ENCODE measurements around the gene KIRREL1. TPM values are rescaled to one million over a fixed set of nuclear protein-coding genes. Genes with fewer than 3 reads are reported as not detected.

Gene KIRREL1
- total and polyA plus RNA-seq, 4 experiments from 2014 or later, result not detected

- no peaks in the 10 kb centered on the region for H3K4me1 ChIP-seq (ENCODE audit: insufficient read depth, low read length)
- Mint-ChIP-seq H3K9me3 (no peaks in the 10 kb centered on the region), H3K36me3 (no peaks in the 10 kb centered on the region), H3K4me1 (no peaks in the 10 kb centered on the region), H3K27ac (no peak overlapping the region), H3K4me3 (no peak overlapping the region), H3K27me3 (peaks cover 0 to 5% of the 10 kb centered on the region in 2 donors)
- intact Hi-C loops (cut with micrococcal nuclease), result no loop called here
- ChIA-PET POLR2A (ENCODE audit: partially characterized antibody) (no interaction called here), CTCF (ENCODE audit: partially characterized antibody) (interaction anchor here (5.1 to 12.2 kb wide), 2 partner anchors 22 kb away, joined by 55 to 89 read pairs; no protein-coding TSS in a partner anchor)
- no peaks in the 10 kb centered on the region for H3K36me3 ChIP-seq (ENCODE audit: insufficient read depth, low read length)
- DNase-seq, result no peak
- H3K27me3 ChIP-seq (ENCODE audit: insufficient read depth, low read length), result no peaks in the 10 kb centered on the region
- H3K4me3 ChIP-seq (ENCODE audit: low read length in 2 of 2), result no peak overlapping the region
- no peak overlapping the region for H3K27ac ChIP-seq (ENCODE audit: low read depth, low read length)
- no peaks in the 10 kb centered on the region for H3K9me3 ChIP-seq (ENCODE audit: control insufficient read depth in 1 of 2, low read length in 2 of 2)
Measured at GRCh38 chr1:158100498-158100897, 107.1 kb downstream of the KIRREL1 start.

GRCh38 chr1:158101455-158101854, 108.0 kb downstream of the KIRREL1 start:
- no peaks in the 10 kb centered on the region for H3K9me3 ChIP-seq (ENCODE audit: control insufficient read depth in 1 of 2, low read length in 2 of 2)
- H3K27me3 Mint-ChIP-seq, result peaks cover 5% of the 10 kb centered on the region in 2 donors

GRCh38 chr1:158101927-158102326, 108.5 kb downstream of the KIRREL1 start:
- ChIA-PET CTCF (ENCODE audit: partially characterized antibody) (interaction anchor here (12.2 kb wide), 1 partner anchor 20 kb away, joined by 89 read pairs; no protein-coding TSS in a partner anchor), POLR2A (ENCODE audit: partially characterized antibody) (no interaction called here)
- Histone ChIP-seq H3K36me3 (ENCODE audit: insufficient read depth, low read length) (no peaks in the 10 kb centered on the region), H3K9me3 (ENCODE audit: control insufficient read depth in 1 of 2, low read length in 2 of 2) (no peaks in the 10 kb centered on the region), H3K4me3 (ENCODE audit: low read length in 2 of 2) (no peak overlapping the region), H3K4me1 (ENCODE audit: insufficient read depth, low read length) (no peaks in the 10 kb centered on the region), H3K27me3 (ENCODE audit: insufficient read depth, low read length) (no peaks in the 10 kb centered on the region), H3K27ac (ENCODE audit: low read depth, low read length) (no peak overlapping the region)
- DNase-seq, result no peak
- Mint-ChIP-seq H3K36me3 (no peaks in the 10 kb centered on the region), H3K27me3 (peaks cover 5% of the 10 kb centered on the region in 2 donors), H3K9me3 (no peaks in the 10 kb centered on the region), H3K4me3 (no peak overlapping the region), H3K4me1 (no peaks in the 10 kb centered on the region), H3K27ac (no peak overlapping the region)
- intact Hi-C loops (cut with micrococcal nuclease), result no loop called here

More at GRCh38 chr1:158101455-158101854, 108.0 kb downstream of the KIRREL1 start:
- no peak overlapping the region for H3K27ac Mint-ChIP-seq
- Histone ChIP-seq H3K36me3 (ENCODE audit: insufficient read depth, low read length) (no peaks in the 10 kb centered on the region), H3K27ac (ENCODE audit: low read depth, low read length) (no peak overlapping the region), H3K4me3 (ENCODE audit: low read length in 2 of 2) (no peak overlapping the region), H3K4me1 (ENCODE audit: insufficient read depth, low read length) (no peaks in the 10 kb centered on the region), H3K27me3 (ENCODE audit: insufficient read depth, low read length) (no peaks in the 10 kb centered on the region)
- CTCF ChIA-PET (ENCODE audit: partially characterized antibody), result interaction anchor here (12.2 kb wide), 1 partner anchor 21 kb away, joined by 89 read pairs; no protein-coding TSS in a partner anchor
- no peaks in the 10 kb centered on the region for H3K4me1 Mint-ChIP-seq
- DNase-seq, result no peak
- H3K36me3 Mint-ChIP-seq, result no peaks in the 10 kb centered on the region
- POLR2A ChIA-PET (ENCODE audit: partially characterized antibody), result no interaction called here
- intact Hi-C loops (cut with micrococcal nuclease), result no loop called here
- no peak overlapping the region for H3K4me3 Mint-ChIP-seq
- no peaks in the 10 kb centered on the region for H3K9me3 Mint-ChIP-seq

GRCh38 chr1:158102881-158103674, 109.6 kb downstream of the KIRREL1 start:
- peaks cover 5% of the 10 kb centered on the region in 2 donors for H3K27me3 Mint-ChIP-seq
- Histone ChIP-seq H3K4me3 (ENCODE audit: low read length in 2 of 2) (no peak overlapping the region), H3K9me3 (ENCODE audit: control insufficient read depth in 1 of 2, low read length in 2 of 2) (no peaks in the 10 kb centered on the region), H3K27me3 (ENCODE audit: insufficient read depth, low read length) (no peaks in the 10 kb centered on the region), H3K36me3 (ENCODE audit: insufficient read depth, low read length) (no peaks in the 10 kb centered on the region), H3K4me1 (ENCODE audit: insufficient read depth, low read length) (no peaks in the 10 kb centered on the region), H3K27ac (ENCODE audit: low read depth, low read length) (no peak overlapping the region)
- intact Hi-C loops (cut with micrococcal nuclease), result no loop called here
- CTCF ChIA-PET (ENCODE audit: partially characterized antibody), result interaction anchor here (0.7 to 12.2 kb wide), 3 partner anchors 9 to 19 kb away, joined by 3 to 89 read pairs (median 5); no protein-coding TSS in a partner anchor
- no peaks in the 10 kb centered on the region for H3K4me1 Mint-ChIP-seq
- DNase-seq, result no peak
- no peak overlapping the region for H3K4me3 Mint-ChIP-seq
- H3K27ac Mint-ChIP-seq, result no peak overlapping the region
- POLR2A ChIA-PET (ENCODE audit: partially characterized antibody), result no interaction called here
- H3K36me3 Mint-ChIP-seq, result no peaks in the 10 kb centered on the region
- H3K9me3 Mint-ChIP-seq, result no peaks in the 10 kb centered on the region

GRCh38 chr1:158103861-158104522, 110.5 kb downstream of the KIRREL1 start:
- no peak for DNase-seq
- no peaks in the 10 kb centered on the region for H3K4me1 Mint-ChIP-seq
- H3K27me3 ChIP-seq (ENCODE audit: insufficient read depth, low read length), result no peaks in the 10 kb centered on the region
- POLR2A ChIA-PET (ENCODE audit: partially characterized antibody), result no interaction called here
- H3K4me3 Mint-ChIP-seq, result no peak overlapping the region
- CTCF ChIA-PET (ENCODE audit: partially characterized antibody), result interaction anchor here (0.7 to 12.2 kb wide), 3 partner anchors 9 to 18 kb away, joined by 3 to 89 read pairs (median 5); no protein-coding TSS in a partner anchor
- H3K36me3 Mint-ChIP-seq, result no peaks in the 10 kb centered on the region
- intact Hi-C loops (cut with micrococcal nuclease), result no loop called here
- H3K9me3 Mint-ChIP-seq, result no peaks in the 10 kb centered on the region
- H3K4me3 ChIP-seq (ENCODE audit: low read length in 2 of 2), result no peak overlapping the region
- no peaks in the 10 kb centered on the region for H3K4me1 ChIP-seq (ENCODE audit: insufficient read depth, low read length)
- no peaks in the 10 kb centered on the region for H3K36me3 ChIP-seq (ENCODE audit: insufficient read depth, low read length)
- H3K27ac ChIP-seq (ENCODE audit: low read depth, low read length), result no peak overlapping the region
- H3K27me3 Mint-ChIP-seq, result peaks cover 5% of the 10 kb centered on the region in 2 donors
- no peaks in the 10 kb centered on the region for H3K9me3 ChIP-seq (ENCODE audit: control insufficient read depth in 1 of 2, low read length in 2 of 2)
- no peak overlapping the region for H3K27ac Mint-ChIP-seq

- no peaks in the 10 kb centered on the region for H3K36me3 ChIP-seq (ENCODE audit: insufficient read depth, low read length)
- H3K27ac ChIP-seq (ENCODE audit: low read depth, low read length), result no peak overlapping the region
- POLR2A ChIA-PET (ENCODE audit: partially characterized antibody), result no interaction called here
- peaks cover 5 to 6% of the 10 kb centered on the region in 2 donors for H3K27me3 Mint-ChIP-seq
- no peaks in the 10 kb centered on the region for H3K4me1 Mint-ChIP-seq
- no peak overlapping the region for H3K4me3 ChIP-seq (ENCODE audit: low read length in 2 of 2)
- H3K27ac Mint-ChIP-seq, result no peak overlapping the region
- H3K4me1 ChIP-seq (ENCODE audit: insufficient read depth, low read length), result no peaks in the 10 kb centered on the region
- CTCF ChIA-PET (ENCODE audit: partially characterized antibody), result interaction anchor here (1.6 to 12.2 kb wide), 2 partner anchors 12 to 17 kb away, joined by 4 to 89 read pairs; no protein-coding TSS in a partner anchor
- H3K36me3 Mint-ChIP-seq, result no peaks in the 10 kb centered on the region
- no peaks in the 10 kb centered on the region for H3K9me3 ChIP-seq (ENCODE audit: control insufficient read depth in 1 of 2, low read length in 2 of 2)
- no peak overlapping the region for H3K4me3 Mint-ChIP-seq
- no peak for DNase-seq
- intact Hi-C loops (cut with micrococcal nuclease), result no loop called here
- H3K9me3 Mint-ChIP-seq, result peaks cover 0 to 4% (median 0%) of the 10 kb centered on the region in 8 donors
- no peaks in the 10 kb centered on the region for H3K27me3 ChIP-seq (ENCODE audit: insufficient read depth, low read length)
Measured at GRCh38 chr1:158104891-158105290, 111.4 kb downstream of the KIRREL1 start.

GRCh38 chr1:158105352-158106095, 112.1 kb downstream of the KIRREL1 start:
- H3K27me3 ChIP-seq (ENCODE audit: insufficient read depth, low read length), result no peaks in the 10 kb centered on the region
- H3K36me3 Mint-ChIP-seq, result no peaks in the 10 kb centered on the region
- no peaks in the 10 kb centered on the region for H3K4me1 Mint-ChIP-seq
- ChIA-PET CTCF (ENCODE audit: partially characterized antibody) (interaction anchor here (1.6 to 12.2 kb wide), 2 partner anchors 11 to 17 kb away, joined by 4 to 89 read pairs; no protein-coding TSS in a partner anchor), POLR2A (ENCODE audit: partially characterized antibody) (no interaction called here)
- H3K4me1 ChIP-seq (ENCODE audit: insufficient read depth, low read length), result no peaks in the 10 kb centered on the region
- H3K9me3 ChIP-seq (ENCODE audit: control insufficient read depth in 1 of 2, low read length in 2 of 2), result no peaks in the 10 kb centered on the region
- H3K4me3 Mint-ChIP-seq, result no peak overlapping the region
- H3K36me3 ChIP-seq (ENCODE audit: insufficient read depth, low read length), result no peaks in the 10 kb centered on the region
- no peak overlapping the region for H3K27ac ChIP-seq (ENCODE audit: low read depth, low read length)
- DNase-seq, result no peak
- H3K27ac Mint-ChIP-seq, result no peak overlapping the region
- intact Hi-C loops (cut with micrococcal nuclease), result no loop called here
- peaks cover 0 to 4% (median 0%) of the 10 kb centered on the region in 8 donors for H3K9me3 Mint-ChIP-seq
- peaks cover 5 to 6% of the 10 kb centered on the region in 2 donors for H3K27me3 Mint-ChIP-seq
- H3K4me3 ChIP-seq (ENCODE audit: low read length in 2 of 2), result no peak overlapping the region
